K562 (cell line): ENCODE measurements around the gene ST3GAL3. TPM values are rescaled to one million over a fixed set of nuclear protein-coding genes. Genes with fewer than 3 reads are reported as not detected.

Source experiments
- EP300 ChIP-seq: IDR thresholded peaks from 2 replicates; pipeline ENCODE4 v1.6.1; 2012; ENCODE audit warnings: low read length, improper control_type of control experiment
- ERF ChIP-seq: fragments of 450-650 bp; formaldehyde crosslinking; IDR thresholded peaks from 2 replicates; pipeline ENCODE4 v1.4.0; 2020; ENCODE audit warnings: mild to moderate bottlenecking, mixed read lengths
- ESRRB ChIP-seq: fragments of 250-450 bp; sonication (Bioruptor Pico); IDR thresholded peaks from 2 replicates; pipeline ENCODE4 v1.5.0; 2020; ENCODE audit warnings: mild to moderate bottlenecking, moderate library complexity, borderline replicate concordance
- FOXA3 ChIP-seq, 2 experiments: fragments of 450-650 bp in 1 of 2; sonication (generic) in 1 of 2; formaldehyde crosslinking; IDR thresholded peaks in 1 of 2; conservative IDR thresholded peaks in 1 of 2; 2 replicates each; pipeline versions ENCODE4 v1.4.0 to v1.8.0; 2020 to 2022; ENCODE audit warnings: mild to moderate bottlenecking in 2 of 2, missing genetic modification reagents in 1 of 2
- IRF2 ChIP-seq: sonication (generic); formaldehyde crosslinking; IDR thresholded peaks from 2 replicates; pipeline ENCODE4 v1.8.1; 2022; ENCODE audit warnings: mild to moderate bottlenecking, missing genetic modification reagents
- KDM2B ChIP-seq: fragments of 250-450 bp; sonication (Bioruptor Pico); IDR thresholded peaks from 2 replicates; pipeline ENCODE4 v1.8.0; 2021; ENCODE audit warnings: mild to moderate bottlenecking, moderate library complexity
- MCM3 ChIP-seq: fragments of 450-650 bp; IDR thresholded peaks from 2 replicates; pipeline ENCODE4 v1.6.1; 2016
- MECOM ChIP-seq: fragments of 250-450 bp; sonication (Bioruptor Pico); IDR thresholded peaks from 2 replicates; pipeline ENCODE4 v1.8.0; 2022; ENCODE audit warnings: inconsistent platforms
- MEF2A ChIP-seq: IDR thresholded peaks from 2 replicates; pipeline ENCODE4 v1.6.1; 2011; ENCODE audit warnings: low read depth, mild to moderate bottlenecking, low read length, moderate library complexity; ENCODE audit not compliant: control insufficient read depth
- MTA2 ChIP-seq: fragments of 450-650 bp; IDR thresholded peaks from 2 replicates; pipeline ENCODE4 v1.6.1; 2016; ENCODE audit warnings: low read depth
- MYNN ChIP-seq, 2 experiments: sonication (generic); formaldehyde crosslinking in 1 of 2; IDR thresholded peaks; 2 replicates each; pipeline versions ENCODE4 v1.5.0 to v1.6.1; 2016 to 2020; ENCODE audit warnings: antibody characterized with exemption in 1 of 2, missing genetic modification reagents in 1 of 2
- NR4A1 ChIP-seq, 2 experiments: fragments of 250-450 bp in 1 of 2; fragments of 450-650 bp in 1 of 2; sonication (Bioruptor Pico) in 1 of 2; IDR thresholded peaks; 2 replicates each; pipeline versions ENCODE4 v1.4.0 to v1.6.1; 2016 to 2020; ENCODE audit warnings: mild to moderate bottlenecking in 2 of 2, missing compliant biosample characterization in 1 of 2, missing genetic modification characterization in 1 of 2, moderate library complexity in 1 of 2
- PHB2 ChIP-seq: fragments of 450-650 bp; IDR thresholded peaks from 2 replicates; pipeline ENCODE4 v1.6.1; 2017; ENCODE audit warnings: low read depth
- PHF20 ChIP-seq: fragments of 450-650 bp; IDR thresholded peaks from 2 replicates; pipeline ENCODE4 v1.6.1; 2018; ENCODE audit not compliant: partially characterized antibody
- RFX5 ChIP-seq: IDR thresholded peaks from 2 replicates; pipeline ENCODE4 v1.6.1; 2011; ENCODE audit warnings: low read depth, mild to moderate bottlenecking, improper control_type of control experiment, low read length
- SAFB2 ChIP-seq: fragments of 200-400 bp; formaldehyde crosslinking; IDR thresholded peaks from 2 replicates; pipeline ENCODE4 v1.6.1; 2018; ENCODE audit warnings: borderline replicate concordance, low read length, low read depth, moderate library complexity; ENCODE audit not compliant: severe bottlenecking
- SMARCA5 ChIP-seq: fragments of 450-650 bp; IDR thresholded peaks from 2 replicates; pipeline ENCODE4 v1.6.1; 2016
- SMARCE1 ChIP-seq: fragments of 450-650 bp; IDR thresholded peaks from 2 replicates; pipeline ENCODE4 v1.7.1; 2016; ENCODE audit warnings: mild to moderate bottlenecking
- TAF1 ChIP-seq: IDR thresholded peaks from 2 replicates; pipeline ENCODE4 v1.6.1; 2011; ENCODE audit warnings: mild to moderate bottlenecking, low read length, moderate library complexity; ENCODE audit not compliant: insufficient read depth, control insufficient read depth, severe bottlenecking; ENCODE audit errors: extremely low read depth
- TAF7 ChIP-seq: fragments of 450-650 bp; IDR thresholded peaks from 2 replicates; pipeline ENCODE4 v1.6.1; 2016; ENCODE audit warnings: missing genetic modification characterization, missing compliant biosample characterization
- TCFL5 ChIP-seq: fragments of 250-450 bp; sonication (Bioruptor Pico); conservative IDR thresholded peaks from 2 replicates; pipeline ENCODE4 v1.6.1; 2021; ENCODE audit warnings: mild to moderate bottlenecking, moderate library complexity, matching md5 sums
- YBX1 ChIP-seq: fragments of 450-650 bp; IDR thresholded peaks from 2 replicates; pipeline ENCODE4 v1.7.1; 2016; ENCODE audit warnings: mild to moderate bottlenecking
- ZNF124 ChIP-seq: sonication (generic); formaldehyde crosslinking; IDR thresholded peaks from 2 replicates; pipeline ENCODE4 v1.8.1; 2022; ENCODE audit warnings: missing genetic modification reagents
- ZNF146 ChIP-seq: IDR thresholded peaks from one replicate; pipeline ENCODE4 v1.6.1; 2018; ENCODE audit warnings: missing compliant biosample characterization; ENCODE audit not compliant: unreplicated experiment
- ZNF384 ChIP-seq: IDR thresholded peaks from 2 replicates; pipeline ENCODE4 v1.6.1; 2012; ENCODE audit warnings: low read depth, low read length, improper control_type of control experiment
- ZNF77 ChIP-seq: fragments of 250-450 bp; sonication (Bioruptor Pico); IDR thresholded peaks from 2 replicates; pipeline ENCODE4 v1.5.0; 2020
- polyA plus RNA-seq, 8 experiments: library from polyadenylated mRNA; depleted of rRNA in 4 of 8; stranded (reverse) in 5 of 8; unstranded in 3 of 8; fragments of >200 nt; fragmentation: Nextera tagmentation in 2 of 8; fragmentation: Illumina TruSeq in 1 of 8; extraction: Ambion mirVana in 2 of 8; extraction: Trizol in 1 of 8; gene quantifications; 2 replicates each; pipeline versions ENCODE4 v1.2.1 to v1.2.3, GENCODE V29; 2011 to 2014; ENCODE audit warnings: inconsistent platforms in 1 of 8, missing spikeins in 1 of 8
- total RNA-seq, 7 experiments: library from RNA; depleted of rRNA in 6 of 7; stranded (reverse); fragments of >200 nt in 6 of 7; fragmentation: Illumina TruSeq in 2 of 7; extraction: Trizol in 2 of 7; gene quantifications; 2 replicates each; pipeline versions ENCODE4 v1.2.1 to v1.2.3, GENCODE V29; 2011 to 2021; ENCODE audit warnings: low replicate concordance in 1 of 7
- TF ChIP-seq, protein P1 (sequence below), 2 experiments: fragments of 450-650 bp; IDR thresholded peaks; 2 replicates each; pipeline ENCODE4 v1.6.1; 2016
- TF ChIP-seq, protein P2 (sequence below), 2 experiments: fragments of 200-800 bp in 1 of 2; sonication (Bioruptor generic) in 1 of 2; sonication (generic) in 1 of 2; formaldehyde crosslinking in 1 of 2; IDR thresholded peaks in 1 of 2; conservative IDR thresholded peaks in 1 of 2; 2 replicates each; pipeline versions ENCODE4 v1.5.0 to v1.6.1; 2016 to 2020; ENCODE audit warnings: missing compliant biosample characterization in 1 of 2, missing genetic modification characterization in 1 of 2, missing genetic modification reagents in 1 of 2

Gene ST3GAL3
- total and polyA plus RNA-seq, 9 of the 15 experiments (the other 6 are each of a cell fraction or from before 2014, with no cell fraction given): 1.2 to 18.9 (median 11.0) TPM

DNA sequence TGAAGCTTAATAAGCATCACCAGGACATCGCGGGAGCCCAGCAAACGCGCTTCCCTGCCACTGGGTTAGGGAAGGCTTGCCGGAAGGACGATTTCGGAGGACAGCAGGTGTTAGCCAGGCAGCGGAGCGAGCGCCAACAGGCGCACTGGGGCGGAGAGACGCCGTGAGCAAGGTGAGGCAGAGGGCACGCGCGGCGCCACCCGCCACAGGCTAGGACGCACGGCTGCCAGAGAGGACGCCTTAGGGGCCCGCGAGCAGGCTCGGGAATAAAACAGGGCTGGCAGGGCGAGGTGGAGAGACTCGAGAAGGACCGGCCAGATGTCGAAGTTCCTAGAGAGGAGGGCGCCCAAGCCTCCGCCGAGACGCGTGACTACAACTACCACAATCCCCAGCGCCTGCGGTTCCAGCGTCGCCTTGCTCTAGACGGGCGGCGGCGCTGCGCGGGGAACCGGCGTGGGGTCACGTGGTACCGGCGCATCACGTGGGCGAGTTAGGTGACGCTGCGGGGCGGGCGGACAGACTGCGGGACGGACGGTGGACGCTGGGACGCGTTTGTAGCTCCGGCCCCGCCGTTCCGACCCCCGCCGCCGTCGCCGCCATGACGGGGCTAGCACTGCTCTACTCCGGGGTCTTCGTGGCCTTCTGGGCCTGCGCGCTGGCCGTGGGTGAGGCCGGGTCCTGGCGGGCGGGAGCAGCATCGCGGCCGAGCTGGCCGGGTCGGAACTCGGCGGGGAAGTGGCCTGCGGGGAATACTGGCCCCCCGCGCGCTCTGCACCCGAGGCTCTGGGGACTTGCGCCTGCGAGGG, 267.3 kb downstream of the ST3GAL3 start, which contains the start of gene ATP6V0B (continued):
- TF ChIP-seq NR4A1 (CRISPR knock-in tag; IDR thresholded peaks at IDR 0.05) (0 out of 2 replicates have a peak, but pooled peaks have one; percentile 43), NR4A1 (tag; IDR thresholded peaks at IDR 0.05) (no peak), SMARCE1 (no peak), ZNF146 (CRISPR knock-in tag) (no peak), TAF7 (tag) (peak; percentile 11; the same call in 1 of the 2 replicates), EP300 (no peak; the same call in 1 of the 2 replicates), PHB2 (no peak), TCFL5 (CRISPR knock-in tag) (no peak), ZNF124 (CRISPR knock-in tag) (no peak), SAFB2 (no peak), ZNF384 (no peak), RFX5 (no peak), SMARCA5 (no peak; the same call in 1 of the 2 replicates), ZNF77 (no peak), KDM2B (CRISPR knock-in tag) (no peak), TAF1 (peak; percentile 72), IRF2 (no peak), MCM3 (no peak), MTA2 (no peak), FOXA3 (CRISPR knock-in tag; conservative IDR thresholded peaks at IDR 0.05 in 1 of 2, IDR thresholded peaks at IDR 0.05 in 1 of 2) (no peak; a peak in 1 of 4 replicates), YBX1 (no peak), PHF20 (peak; percentile 79), MEF2A (no peak), MECOM (CRISPR knock-in tag) (no peak), ERF (CRISPR knock-in tag) (peak; percentile 49), MYNN (IDR thresholded peaks at IDR 0.05) (no peak; the same call in 1 of the 2 replicates), MYNN (CRISPR knock-in tag; IDR thresholded peaks at IDR 0.05) (no peak), ESRRB (no peak)
- TF ChIP-seq, protein P1, sequence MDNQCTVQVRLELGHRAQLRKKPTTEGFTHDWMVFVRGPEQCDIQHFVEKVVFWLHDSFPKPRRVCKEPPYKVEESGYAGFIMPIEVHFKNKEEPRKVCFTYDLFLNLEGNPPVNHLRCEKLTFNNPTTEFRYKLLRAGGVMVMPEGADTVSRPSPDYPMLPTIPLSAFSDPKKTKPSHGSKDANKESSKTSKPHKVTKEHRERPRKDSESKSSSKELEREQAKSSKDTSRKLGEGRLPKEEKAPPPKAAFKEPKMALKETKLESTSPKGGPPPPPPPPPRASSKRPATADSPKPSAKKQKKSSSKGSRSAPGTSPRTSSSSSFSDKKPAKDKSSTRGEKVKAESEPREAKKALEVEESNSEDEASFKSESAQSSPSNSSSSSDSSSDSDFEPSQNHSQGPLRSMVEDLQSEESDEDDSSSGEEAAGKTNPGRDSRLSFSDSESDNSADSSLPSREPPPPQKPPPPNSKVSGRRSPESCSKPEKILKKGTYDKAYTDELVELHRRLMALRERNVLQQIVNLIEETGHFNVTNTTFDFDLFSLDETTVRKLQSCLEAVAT (IDR thresholded peaks at IDR 0.05): peak; percentile 3 to 82; a peak in 2 of 4 replicates
- TF ChIP-seq, protein P2, sequence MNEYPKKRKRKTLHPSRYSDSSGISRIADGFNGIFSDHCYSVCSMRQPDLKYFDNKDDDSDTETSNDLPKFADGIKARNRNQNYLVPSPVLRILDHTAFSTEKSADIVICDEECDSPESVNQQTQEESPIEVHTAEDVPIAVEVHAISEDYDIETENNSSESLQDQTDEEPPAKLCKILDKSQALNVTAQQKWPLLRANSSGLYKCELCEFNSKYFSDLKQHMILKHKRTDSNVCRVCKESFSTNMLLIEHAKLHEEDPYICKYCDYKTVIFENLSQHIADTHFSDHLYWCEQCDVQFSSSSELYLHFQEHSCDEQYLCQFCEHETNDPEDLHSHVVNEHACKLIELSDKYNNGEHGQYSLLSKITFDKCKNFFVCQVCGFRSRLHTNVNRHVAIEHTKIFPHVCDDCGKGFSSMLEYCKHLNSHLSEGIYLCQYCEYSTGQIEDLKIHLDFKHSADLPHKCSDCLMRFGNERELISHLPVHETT (CRISPR knock-in tag; conservative IDR thresholded peaks at IDR 0.05 in 1 of 2, IDR thresholded peaks at IDR 0.05 in 1 of 2): peak in 1 of 2 experiments; percentile 97; a peak in 2 of 4 replicates
